ENCODE measurements around the gene GPR65. TPM values are rescaled to one million over a fixed set of nuclear protein-coding genes. Genes with fewer than 3 reads are reported as not detected.

Gene GPR65
- total RNA-seq, 1 experiment from 2014 or later, result not detected

GRCh38 chr14:88004506-88005036 is 364 bp upstream of the GPR65 start:
- CTCF ChIA-PET, result no interaction called here
- no peak overlapping the region for H3K4me3 ChIP-seq (ENCODE audit: low read depth, low read length, poor library complexity, severe bottlenecking)
- no peaks in the 10 kb centered on the region for H3K9me3 ChIP-seq (ENCODE audit: low read depth, low read length, poor library complexity, severe bottlenecking)
- DNase-seq (ENCODE audit: low spot score), result no peak
- intact Hi-C loops (cut with micrococcal nuclease; ENCODE audit: unreplicated experiment), result no loop called here
- H3K27me3 ChIP-seq (replicated peaks; ENCODE audit: insufficient read depth, low read depth, low read length, poor library complexity), result no peaks in the 10 kb centered on the region
- POLR2A ChIA-PET (ENCODE audit: low non-redundant PET), result no interaction called here
- no peak overlapping the region for H3K27ac ChIP-seq (ENCODE audit: low read depth, low read length, poor library complexity, severe bottlenecking)
- BruUV-seq (replicated peaks), result no TSS peak
- no peaks in the 10 kb centered on the region for H3K4me1 ChIP-seq (ENCODE audit: insufficient read depth, low read length, poor library complexity, severe bottlenecking)
- no peaks in the 10 kb centered on the region for H3K36me3 ChIP-seq (ENCODE audit: insufficient read depth, low read length, poor library complexity, severe bottlenecking)
- no peak for TF ChIP-seq EZH2 (IDR thresholded peaks at IDR 0.05; ENCODE audit: borderline replicate concordance, low read depth, low read length, poor library complexity, severe bottlenecking)
- no peak for TF ChIP-seq CTCF (conservative IDR thresholded peaks at IDR 0.05; ENCODE audit: low read depth, low read length)

- Histone ChIP-seq H3K27ac (ENCODE audit: low read depth, low read length, poor library complexity, severe bottlenecking) (no peak overlapping the region), H3K9me3 (ENCODE audit: low read depth, low read length, poor library complexity, severe bottlenecking) (no peaks in the 10 kb centered on the region), H3K36me3 (ENCODE audit: insufficient read depth, low read length, poor library complexity, severe bottlenecking) (no peaks in the 10 kb centered on the region), H3K27me3 (replicated peaks; ENCODE audit: insufficient read depth, low read depth, low read length, poor library complexity) (no peaks in the 10 kb centered on the region), H3K4me3 (ENCODE audit: low read depth, low read length, poor library complexity, severe bottlenecking) (no peak overlapping the region), H3K4me1 (ENCODE audit: insufficient read depth, low read length, poor library complexity, severe bottlenecking) (no peaks in the 10 kb centered on the region)
- ChIA-PET CTCF (no interaction called here), POLR2A (ENCODE audit: low non-redundant PET) (no interaction called here)
- no peak for DNase-seq (ENCODE audit: low spot score)
- intact Hi-C loops (cut with micrococcal nuclease; ENCODE audit: unreplicated experiment), result no loop called here
- no peak for TF ChIP-seq CTCF (conservative IDR thresholded peaks at IDR 0.05; ENCODE audit: low read depth, low read length)
- no peak for TF ChIP-seq EZH2 (IDR thresholded peaks at IDR 0.05; ENCODE audit: borderline replicate concordance, low read depth, low read length, poor library complexity, severe bottlenecking)
- no TSS peak for BruUV-seq (replicated peaks)
Measured at GRCh38 chr14:88005978-88006851, 1.3 kb downstream of the GPR65 start.

GRCh38 chr14:88007608-88008007 is 2.7 kb downstream of the GPR65 start:
- DNase-seq (ENCODE audit: low spot score), result no peak
- Histone ChIP-seq H3K4me1 (ENCODE audit: insufficient read depth, low read length, poor library complexity, severe bottlenecking) (no peaks in the 10 kb centered on the region), H3K9me3 (ENCODE audit: low read depth, low read length, poor library complexity, severe bottlenecking) (no peaks in the 10 kb centered on the region), H3K4me3 (ENCODE audit: low read depth, low read length, poor library complexity, severe bottlenecking) (no peak overlapping the region), H3K27me3 (replicated peaks; ENCODE audit: insufficient read depth, low read depth, low read length, poor library complexity) (no peaks in the 10 kb centered on the region), H3K27ac (ENCODE audit: low read depth, low read length, poor library complexity, severe bottlenecking) (no peak overlapping the region), H3K36me3 (ENCODE audit: insufficient read depth, low read length, poor library complexity, severe bottlenecking) (no peaks in the 10 kb centered on the region)
- POLR2A ChIA-PET (ENCODE audit: low non-redundant PET), result no interaction called here
- no TSS peak for BruUV-seq (replicated peaks)
- intact Hi-C loops (cut with micrococcal nuclease; ENCODE audit: unreplicated experiment), result no loop called here
- CTCF ChIA-PET, result no interaction called here
- TF ChIP-seq CTCF (conservative IDR thresholded peaks at IDR 0.05; ENCODE audit: low read depth, low read length) (no peak), EZH2 (IDR thresholded peaks at IDR 0.05; ENCODE audit: borderline replicate concordance, low read depth, low read length, poor library complexity, severe bottlenecking) (no peak)

All from A673 (cell line).